Measurements from ENCODE around the gene ANO9.

DNA sequence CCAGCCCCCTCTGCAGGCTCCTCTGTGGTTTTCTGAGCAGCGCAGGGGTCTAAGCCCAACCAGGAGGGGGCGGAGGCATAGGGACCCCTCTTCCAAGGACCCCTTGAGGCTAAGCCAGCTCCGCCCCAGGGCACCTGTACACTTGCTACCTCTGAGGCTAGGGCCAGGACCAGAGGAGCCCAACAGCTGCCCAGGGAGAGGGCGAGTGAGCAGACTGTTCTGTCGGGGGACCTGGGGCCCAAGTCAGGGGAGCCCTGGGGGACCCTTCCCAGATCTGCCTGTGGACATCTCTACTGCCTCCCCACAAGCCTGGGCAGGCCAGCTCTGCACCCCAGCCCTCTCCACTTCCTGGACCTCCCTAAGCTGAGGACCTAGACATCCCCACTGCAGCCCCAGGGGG lies 70.8 kb downstream of the ANO9 start:
- TF ChIP-seq EZH2phosphoT487 (IDR thresholded peaks at IDR 0.05; ENCODE audit: insufficient read depth, low read depth) (no peak), EZH2 (IDR thresholded peaks at IDR 0.05; ENCODE audit: insufficient read depth, poor library complexity, severe bottlenecking) (no peak)
